HL-60/S4 treated with phorbol 12-myristate 13-acetate at 8.2 ng/mL for 4 days and 3 days (cell line): ENCODE measurements around the gene NPR2.

ENCODE experiments used
- in situ Hi-C: fragments of 300-500 bp; cut with MboI; formaldehyde crosslinking; loops from 2 replicates; pipeline ENCODE4 v1.15.0; 2022; ENCODE audit warnings: low sequenced_read_pairs

The NPR2 gene

GRCh38 chr9:35828716-35829083 is 37.3 kb downstream of the NPR2 start, which contains the start of gene FAM221B:
Gene FAM221B, minus strand, starts transcription at chr9:35828732. Its CDS starts 2,571 bp downstream, at chr9:35826161.
- in situ Hi-C loops = no loop called here

DNA sequence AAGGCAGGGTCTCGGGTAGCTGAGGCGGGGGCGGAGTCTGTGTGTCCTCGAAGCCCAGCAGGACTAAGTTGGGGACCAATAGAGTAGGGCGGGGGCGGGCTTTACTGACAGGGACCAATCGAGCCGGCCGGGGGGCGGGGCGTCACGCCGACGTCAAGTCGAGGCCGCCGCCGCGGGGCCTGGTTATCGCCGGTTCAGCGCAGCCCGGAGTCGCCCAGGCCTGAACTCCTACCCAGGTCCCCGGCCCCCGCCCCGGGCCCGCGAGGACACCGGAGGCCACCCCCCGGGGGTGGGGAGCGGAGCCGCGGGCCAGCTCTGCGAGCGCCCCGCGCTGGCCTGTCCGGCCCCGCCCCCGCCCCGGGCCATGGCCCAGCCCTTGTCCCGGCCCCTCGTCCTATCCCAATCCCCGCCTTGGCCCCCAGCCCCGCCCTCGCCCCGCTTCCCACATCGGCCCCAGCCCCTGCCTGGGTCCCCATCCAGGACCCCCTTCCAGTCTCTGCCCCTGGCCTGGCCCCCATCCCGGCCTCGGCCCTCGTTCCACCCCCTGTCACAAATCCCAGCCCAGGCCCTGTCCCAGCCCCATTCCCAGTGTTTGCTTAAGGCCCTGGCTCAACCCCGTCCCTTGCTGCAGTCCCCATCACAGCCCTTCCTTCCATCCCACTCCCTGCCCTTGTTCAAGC is 37.8 kb downstream of the NPR2 start, which contains the start of gene TMEM8B:
TSS of gene TMEM8B (plus strand) at position 145 of the 680 bp plus-strand sequence. CDS start at position 365, 220 bp downstream.
- in situ Hi-C loops = no loop called here

GRCh38 chr9:35829764-35830096 is 38.3 kb downstream of the NPR2 start:
- in situ Hi-C loops = no loop called here

GRCh38 chr9:35831040-35831439 is 39.6 kb downstream of the NPR2 start:
- in situ Hi-C loops = no loop called here

- in situ Hi-C loops = no loop called here
These were observed 41.4 kb downstream of the NPR2 start for GRCh38 chr9:35832814-35833213.

- in situ Hi-C loops = no loop called here
These were observed 43.1 kb downstream of the NPR2 start for GRCh38 chr9:35834260-35835215.

DNA sequence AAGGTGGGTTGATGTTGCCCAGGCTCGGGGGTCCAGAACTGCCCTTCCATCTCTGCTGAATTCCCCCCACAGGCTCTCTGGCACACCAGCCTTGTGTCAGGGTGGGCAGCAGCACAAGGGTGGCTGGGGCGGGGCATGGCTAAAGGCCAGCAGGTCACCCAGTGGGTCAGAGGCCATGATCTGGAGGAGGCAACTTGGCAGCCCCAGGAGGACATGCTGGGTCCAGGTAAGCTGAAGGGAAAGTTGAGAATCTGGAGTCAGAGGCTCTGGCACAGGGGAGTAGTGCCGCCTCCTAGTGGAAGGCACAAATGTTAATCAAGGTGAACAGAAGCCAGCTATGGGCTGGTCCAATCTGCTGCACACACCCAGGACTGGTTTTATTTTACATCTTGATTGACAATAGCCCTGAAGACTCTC is 43.8 kb downstream of the NPR2 start:
- in situ Hi-C loops = no loop called here

GRCh38 chr9:35835766-35836165 is 44.4 kb downstream of the NPR2 start:
- in situ Hi-C loops = no loop called here

GRCh38 chr9:35836595-35836994 is 45.2 kb downstream of the NPR2 start:
- in situ Hi-C loops = no loop called here

- in situ Hi-C loops = no loop called here
These were observed 48.5 kb downstream of the NPR2 start for GRCh38 chr9:35839926-35840325.

GRCh38 chr9:35840881-35841644 is 49.7 kb downstream of the NPR2 start:
- in situ Hi-C loops = no loop called here

DNA sequence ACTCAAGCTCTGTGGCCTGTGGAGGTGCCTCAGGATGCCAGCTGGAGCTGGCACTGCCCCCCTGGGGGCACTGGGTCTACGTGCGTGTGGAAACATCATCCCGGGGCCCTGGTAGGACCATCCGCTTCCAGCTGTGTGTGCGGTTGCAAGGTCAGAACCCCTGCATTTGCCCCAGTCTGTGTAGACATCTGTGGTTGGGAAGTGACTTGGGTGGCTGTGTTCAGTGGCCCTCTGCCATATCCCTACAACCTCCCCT is 50.2 kb downstream of the NPR2 start:
- in situ Hi-C loops = no loop called here

DNA sequence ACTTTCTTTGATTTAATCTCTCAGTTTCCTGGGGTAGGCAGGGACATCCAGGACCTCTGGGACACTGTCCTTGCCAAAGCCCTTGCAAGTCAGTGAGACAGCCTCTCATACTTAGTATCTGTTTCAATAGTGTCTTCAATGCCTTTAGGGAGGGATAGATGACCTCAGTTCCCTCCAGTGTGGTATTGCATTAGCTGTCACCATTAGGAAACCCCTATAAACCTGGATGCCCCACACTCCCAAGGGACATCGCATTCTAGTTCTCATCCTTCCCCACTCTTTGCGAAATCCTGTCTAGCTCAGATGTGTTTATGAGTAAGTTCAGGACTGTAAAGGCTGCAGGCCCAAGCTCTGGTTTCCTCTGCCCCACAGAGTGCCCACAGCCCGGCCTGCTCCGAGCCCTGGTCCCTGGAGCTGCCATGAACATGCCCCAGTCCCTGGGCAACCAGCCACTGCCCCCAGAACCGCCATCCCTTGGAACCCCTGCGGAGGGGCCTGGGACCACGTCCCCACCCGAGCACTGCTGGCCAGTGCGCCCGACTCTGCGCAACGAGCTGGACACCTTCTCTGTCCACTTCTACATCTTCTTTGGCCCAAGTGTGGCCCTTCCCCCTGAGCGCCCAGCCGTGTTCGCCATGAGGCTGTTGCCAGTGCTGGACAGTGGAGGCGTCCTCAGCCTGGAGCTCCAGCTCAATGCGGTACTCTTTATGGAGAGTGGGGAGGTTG is 50.8 kb downstream of the NPR2 start:
- in situ Hi-C loops = no loop called here

DNA sequence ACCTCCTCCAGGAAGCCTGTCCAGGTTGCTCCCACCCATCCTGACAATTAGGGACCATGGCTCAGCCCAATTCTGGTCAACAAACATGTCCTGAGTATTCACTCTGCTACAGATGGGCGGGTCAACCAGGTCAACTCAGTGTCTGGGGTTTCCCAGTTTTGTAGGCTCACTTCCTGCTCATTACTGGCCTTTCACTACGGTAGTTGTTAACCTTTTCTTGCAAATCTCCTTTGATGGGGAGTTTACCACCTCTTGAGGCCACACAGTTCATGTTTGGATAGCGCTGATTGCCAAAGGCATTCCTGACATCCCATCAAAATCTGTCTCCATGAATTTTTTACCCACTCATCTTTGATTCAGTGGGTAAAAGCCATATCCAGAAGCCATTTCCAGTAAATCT is 51.4 kb downstream of the NPR2 start:
- in situ Hi-C loops = no loop called here

GRCh38 chr9:35844628-35845270 is 53.4 kb downstream of the NPR2 start:
- in situ Hi-C loops = no loop called here

DNA sequence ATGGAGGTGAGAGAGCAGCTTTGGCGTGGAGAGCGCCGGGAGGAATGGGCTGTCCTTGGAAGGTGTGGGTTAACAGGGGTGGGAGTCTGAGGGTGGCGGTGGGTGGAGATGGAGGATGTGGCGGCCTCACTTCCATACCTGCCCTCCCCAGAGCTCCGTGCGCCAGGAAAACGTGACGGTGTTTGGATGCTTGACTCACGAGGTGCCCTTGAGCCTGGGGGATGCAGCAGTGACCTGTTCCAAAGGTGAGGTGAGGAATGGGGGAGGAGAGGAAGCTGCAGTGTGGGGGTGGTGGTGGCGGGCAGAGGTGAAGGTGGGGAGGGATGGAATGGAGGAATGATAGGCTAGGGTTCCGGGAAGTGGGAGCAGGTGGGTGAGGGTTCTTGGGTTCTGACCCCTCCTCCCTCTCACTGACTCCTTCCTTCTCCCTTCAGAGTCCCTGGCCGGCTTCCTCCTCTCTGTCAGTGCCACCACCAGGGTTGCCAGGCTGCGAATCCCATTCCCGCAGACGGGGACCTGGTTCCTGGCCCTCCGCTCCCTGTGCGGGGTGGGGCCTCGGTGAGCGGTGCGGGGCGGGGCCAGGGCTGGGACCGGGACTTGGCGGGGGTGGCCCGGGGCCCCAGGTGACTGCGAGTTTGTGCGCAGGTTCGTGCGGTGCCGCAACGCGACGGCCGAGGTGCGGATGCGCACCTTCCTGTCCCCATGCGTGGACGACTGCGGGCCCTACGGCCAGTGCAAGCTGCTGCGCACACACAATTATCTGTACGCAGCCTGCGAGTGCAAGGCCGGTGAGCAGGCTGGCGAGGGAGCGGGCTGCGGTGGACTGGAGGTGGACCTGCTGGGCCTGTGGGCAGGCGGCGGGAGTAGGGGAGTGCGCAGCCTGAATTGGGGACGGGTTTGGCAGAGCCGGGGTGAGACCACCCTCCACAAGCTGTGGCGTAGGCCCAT is 54.7 kb downstream of the NPR2 start:
- in situ Hi-C loops = no loop called here

GRCh38 chr9:35847792-35848572 is 56.6 kb downstream of the NPR2 start:
- in situ Hi-C loops = no loop called here

- in situ Hi-C loops = no loop called here
These were observed 61.0 kb downstream of the NPR2 start for GRCh38 chr9:35852267-35852815.
